Parathyroid adenoma (tissue), 2 donors: Measurements from ENCODE around the gene EIF4G1.

ENCODE experiments used
- H2AFZ ChIP-seq: fragments of 300-600 bp; sonication (generic); one replicate; pipeline ENCODE4 v1.7.0; 2017; ENCODE audit warnings: antibody characterized with exemption, mild to moderate bottlenecking
- H3K27ac ChIP-seq: fragments of 300-600 bp; sonication (generic); one replicate; pipeline ENCODE4 v1.7.0; 2017
- H3K27me3 ChIP-seq: fragments of 300-600 bp; sonication (generic); one replicate; pipeline ENCODE4 v1.7.0; 2017; ENCODE audit warnings: low read length; ENCODE audit not compliant: control insufficient read depth, insufficient read depth
- H3K36me3 ChIP-seq: fragments of 300-600 bp; sonication (generic); one replicate; pipeline ENCODE4 v1.7.0; 2017; ENCODE audit warnings: low read length; ENCODE audit not compliant: control insufficient read depth, insufficient read depth
- H3K4me1 ChIP-seq: fragments of 300-600 bp; sonication (generic); one replicate; pipeline ENCODE4 v1.7.0; 2017; ENCODE audit warnings: control low read depth
- H3K4me2 ChIP-seq: fragments of 300-600 bp; sonication (generic); one replicate; pipeline ENCODE4 v1.7.0; 2017; ENCODE audit warnings: low read length
- H3K4me3 ChIP-seq: fragments of 300-600 bp; sonication (generic); one replicate; pipeline ENCODE4 v1.7.0; 2017; ENCODE audit warnings: low read depth, low read length
- H3K79me2 ChIP-seq: fragments of 300-600 bp; sonication (generic); one replicate; pipeline ENCODE4 v1.7.0; 2017; ENCODE audit warnings: control low read depth
- H3K9ac ChIP-seq: fragments of 300-600 bp; sonication (generic); one replicate; pipeline ENCODE4 v1.7.0; 2017; ENCODE audit warnings: mild to moderate bottlenecking
- H3K9me3 ChIP-seq: fragments of 300-600 bp; sonication (generic); one replicate; pipeline ENCODE4 v1.7.0; 2017; ENCODE audit warnings: low read length; ENCODE audit not compliant: control insufficient read depth
- TF ChIP-seq, protein P1 (sequence below): fragments of 300-600 bp; sonication (generic); IDR thresholded peaks from one replicate; pipeline ENCODE4 v1.7.0; 2017; ENCODE audit warnings: antibody characterized with exemption, mild to moderate bottlenecking
- donor health status: primary hyperparathyroidism.

EIF4G1 gene

DNA sequence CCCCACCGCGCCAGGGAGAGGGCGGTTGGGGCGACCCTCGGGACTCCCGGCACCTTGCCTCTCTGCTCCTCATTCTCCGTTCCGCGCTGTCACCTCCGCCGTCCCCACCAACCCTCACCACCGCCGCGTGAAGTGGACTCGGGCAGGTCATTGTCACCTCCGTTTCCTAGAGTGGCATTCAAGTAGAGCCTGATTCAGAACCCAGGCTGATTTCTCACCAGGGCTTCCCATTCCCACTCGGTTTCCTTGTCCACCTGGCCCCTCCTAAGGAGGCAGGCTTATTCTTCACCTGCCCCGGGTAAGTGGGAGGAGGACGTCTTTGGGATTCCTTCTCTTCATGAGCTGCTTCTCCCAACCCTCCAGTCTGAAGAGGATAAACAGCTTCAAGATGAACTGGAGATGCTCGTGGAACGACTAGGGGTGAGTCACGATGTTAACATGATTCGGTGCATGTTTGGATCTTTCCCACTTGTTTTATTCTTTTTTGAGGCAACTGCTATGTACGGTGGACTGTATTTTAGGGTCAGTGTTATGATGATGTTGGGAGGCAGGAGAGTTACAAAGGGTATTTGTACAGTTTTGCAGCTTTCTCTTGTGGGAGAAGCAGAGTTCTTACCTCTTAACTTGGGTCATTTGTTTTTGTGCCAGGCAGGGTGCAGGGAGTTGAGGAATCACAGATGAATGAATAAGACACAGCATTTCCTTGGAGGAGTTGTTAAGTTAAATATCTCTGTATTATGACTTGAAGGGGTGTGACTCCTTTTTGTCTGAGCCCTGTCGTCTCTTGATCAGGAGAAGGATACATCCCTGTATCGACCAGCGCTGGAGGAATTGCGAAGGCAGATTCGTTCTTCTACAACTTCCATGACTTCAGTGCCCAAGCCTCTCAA is 14.7 kb upstream of the EIF4G1 start:
- Histone ChIP-seq H2AFZ (peak overlapping the region; percentile 81), H3K9ac (peak overlapping the region; percentile 85), H3K27ac (peak overlapping the region; percentile 58), H3K36me3 (no peaks in the 10 kb centered on the region), H3K9me3 (no peaks in the 10 kb centered on the region), H3K4me2 (peak overlapping the region; percentile 82), H3K79me2 (peaks cover 20% of the 10 kb centered on the region), H3K27me3 (no peaks in the 10 kb centered on the region), H3K4me1 (peaks cover 8% of the 10 kb centered on the region), H3K4me3 (peak overlapping the region; percentile 84)
- TF ChIP-seq, protein P1, sequence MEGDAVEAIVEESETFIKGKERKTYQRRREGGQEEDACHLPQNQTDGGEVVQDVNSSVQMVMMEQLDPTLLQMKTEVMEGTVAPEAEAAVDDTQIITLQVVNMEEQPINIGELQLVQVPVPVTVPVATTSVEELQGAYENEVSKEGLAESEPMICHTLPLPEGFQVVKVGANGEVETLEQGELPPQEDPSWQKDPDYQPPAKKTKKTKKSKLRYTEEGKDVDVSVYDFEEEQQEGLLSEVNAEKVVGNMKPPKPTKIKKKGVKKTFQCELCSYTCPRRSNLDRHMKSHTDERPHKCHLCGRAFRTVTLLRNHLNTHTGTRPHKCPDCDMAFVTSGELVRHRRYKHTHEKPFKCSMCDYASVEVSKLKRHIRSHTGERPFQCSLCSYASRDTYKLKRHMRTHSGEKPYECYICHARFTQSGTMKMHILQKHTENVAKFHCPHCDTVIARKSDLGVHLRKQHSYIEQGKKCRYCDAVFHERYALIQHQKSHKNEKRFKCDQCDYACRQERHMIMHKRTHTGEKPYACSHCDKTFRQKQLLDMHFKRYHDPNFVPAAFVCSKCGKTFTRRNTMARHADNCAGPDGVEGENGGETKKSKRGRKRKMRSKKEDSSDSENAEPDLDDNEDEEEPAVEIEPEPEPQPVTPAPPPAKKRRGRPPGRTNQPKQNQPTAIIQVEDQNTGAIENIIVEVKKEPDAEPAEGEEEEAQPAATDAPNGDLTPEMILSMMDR = no peak

- no peaks in the 10 kb centered on the region for H3K36me3 ChIP-seq
- H3K9ac ChIP-seq = no peak overlapping the region
Measured at GRCh38 chr3:184300378-184300720, 14.1 kb upstream of the EIF4G1 start.

DNA sequence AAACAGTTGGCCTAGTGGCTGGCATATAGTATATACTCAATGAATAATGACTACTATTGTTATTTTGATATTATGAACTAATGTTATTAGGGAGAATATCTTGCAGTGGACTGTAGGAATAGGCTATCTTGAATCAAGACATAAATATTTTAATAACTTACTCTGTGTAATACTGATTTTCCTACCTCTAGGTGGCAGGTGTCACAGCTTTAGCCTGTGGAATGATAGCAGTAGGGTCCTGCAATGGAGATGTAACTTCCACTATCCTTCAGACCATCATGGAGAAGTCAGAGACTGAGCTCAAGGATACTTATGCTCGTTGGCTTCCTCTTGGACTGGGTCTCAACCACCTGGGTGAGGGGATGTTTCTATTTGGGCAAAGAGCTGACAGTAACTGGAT is 8.8 kb upstream of the EIF4G1 start:
- TF ChIP-seq, protein P1 = peak; percentile 46
- H3K9ac ChIP-seq = no peak overlapping the region
- no peaks in the 10 kb centered on the region for H3K36me3 ChIP-seq

More at GRCh38 chr3:184300378-184300720, 14.1 kb upstream of the EIF4G1 start:
- H3K27ac ChIP-seq = no peak overlapping the region
- peak overlapping the region; percentile 82 for H3K4me2 ChIP-seq
- no peak overlapping the region for H2AFZ ChIP-seq
- H3K27me3 ChIP-seq = no peaks in the 10 kb centered on the region
- peaks cover 20% of the 10 kb centered on the region for H3K79me2 ChIP-seq
- no peaks in the 10 kb centered on the region for H3K9me3 ChIP-seq
- H3K4me1 ChIP-seq = peaks cover 8% of the 10 kb centered on the region
- TF ChIP-seq, protein P1 = no peak
- H3K4me3 ChIP-seq = peak overlapping the region; percentile 84

DNA sequence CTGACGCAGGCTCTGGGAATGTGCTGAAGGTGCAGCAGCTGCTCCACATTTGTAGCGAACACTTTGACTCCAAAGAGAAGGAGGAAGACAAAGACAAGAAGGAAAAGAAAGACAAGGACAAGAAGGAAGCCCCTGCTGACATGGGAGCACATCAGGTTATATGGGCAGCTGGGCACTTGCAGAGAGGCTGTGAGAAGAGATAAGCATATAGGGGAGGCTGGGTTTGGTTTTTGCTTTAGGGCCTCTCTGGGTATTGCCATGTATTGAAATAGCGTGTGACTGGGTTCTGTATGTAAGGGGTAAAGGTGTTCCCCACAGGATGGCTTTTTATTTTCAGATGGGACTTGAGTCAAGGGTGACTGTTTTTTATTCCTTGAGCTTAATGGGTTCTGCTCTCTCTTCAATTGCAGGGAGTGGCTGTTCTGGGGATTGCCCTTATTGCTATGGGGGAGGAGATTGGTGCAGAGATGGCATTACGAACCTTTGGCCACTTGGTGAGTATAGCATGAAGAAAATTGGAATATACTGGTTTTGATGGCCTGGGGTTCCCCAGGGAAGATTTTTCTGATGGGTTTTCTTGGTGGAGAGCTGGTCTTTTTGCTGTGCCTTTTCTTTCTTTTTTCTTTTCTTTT is 7.9 kb upstream of the EIF4G1 start:
- H3K27ac ChIP-seq = no peak overlapping the region
- peaks cover 2% of the 10 kb centered on the region for H3K79me2 ChIP-seq
- H3K9ac ChIP-seq = no peak overlapping the region
- no peaks in the 10 kb centered on the region for H3K9me3 ChIP-seq
- no peaks in the 10 kb centered on the region for H3K36me3 ChIP-seq
- no peaks in the 10 kb centered on the region for H3K27me3 ChIP-seq
- H2AFZ ChIP-seq = no peak overlapping the region
- H3K4me2 ChIP-seq = no peak overlapping the region
- no peak overlapping the region for H3K4me3 ChIP-seq
- H3K4me1 ChIP-seq = peaks cover 4% of the 10 kb centered on the region
- TF ChIP-seq, protein P1 = no peak

More for the DNA sequence above, 8.8 kb upstream of the EIF4G1 start:
- Histone ChIP-seq H3K79me2 (peaks cover 7% of the 10 kb centered on the region), H3K27ac (no peak overlapping the region), H3K4me1 (peaks cover 4% of the 10 kb centered on the region), H3K27me3 (no peaks in the 10 kb centered on the region), H3K4me2 (no peak overlapping the region), H2AFZ (no peak overlapping the region), H3K4me3 (no peak overlapping the region), H3K9me3 (no peaks in the 10 kb centered on the region)
